Calu3 (cell line): Measurements from ENCODE around the gene CNTNAP4. TPM values are rescaled to one million over a fixed set of nuclear protein-coding genes. Genes with fewer than 3 reads are reported as not detected.

Experiments used
- BruUV-seq: library from RNA; stranded (reverse); fragments of 400-500 nt; replicated peaks from 2 replicates; lab custom pipeline; 2021; lab: Mats Ljungman, UMichigan
- CTCF ChIA-PET: fragments of 300-600 bp; sonication (Branson Sonifier 250); formaldehyde crosslinking; loops from one replicate; lab custom pipeline; 2022; ENCODE audit warnings: antibody characterized with exemption; lab: Charles Lee
- DNase-seq: peaks from one replicate; pipeline ENCODE4 v3.0.0; 2022
- H3K27ac Mint-ChIP-seq: one replicate; pipeline ENCODE4 v1.8.0; 2022; ENCODE audit warnings: mixed read lengths; ENCODE audit not compliant: unreplicated experiment
- H3K27me3 Mint-ChIP-seq: one replicate; pipeline ENCODE4 v1.8.0; 2022; ENCODE audit warnings: mixed read lengths; ENCODE audit not compliant: unreplicated experiment
- H3K36me3 Mint-ChIP-seq: one replicate; pipeline ENCODE4 v1.8.0; 2022; ENCODE audit warnings: mild to moderate bottlenecking, moderate library complexity, mixed read lengths; ENCODE audit not compliant: insufficient read depth, unreplicated experiment
- H3K4me1 Mint-ChIP-seq: one replicate; pipeline ENCODE4 v1.8.0; 2022; ENCODE audit warnings: mild to moderate bottlenecking, low read depth, mixed read lengths; ENCODE audit not compliant: unreplicated experiment
- H3K4me3 Mint-ChIP-seq: one replicate; pipeline ENCODE4 v1.8.0; 2022; ENCODE audit warnings: mild to moderate bottlenecking, low read depth, moderate library complexity, mixed read lengths; ENCODE audit not compliant: unreplicated experiment
- H3K9me3 Mint-ChIP-seq: one replicate; pipeline ENCODE4 v1.8.0; 2022; ENCODE audit warnings: low read depth, mixed read lengths; ENCODE audit not compliant: unreplicated experiment
- intact Hi-C: fragments of 100-400 bp; cut with micrococcal nuclease; formaldehyde crosslinking; loops from one replicate; pipeline ENCODE4 v1.10.0; 2022; ENCODE audit not compliant: unreplicated experiment
- total RNA-seq: library from RNA; stranded (reverse); gene quantifications from 2 replicates; pipeline ENCODE4 v1.2.3, GENCODE V29; 2022
- TF ChIP-seq, protein P1 (sequence below): fragments of 200-600 bp; IDR thresholded peaks from one replicate; pipeline ENCODE4 v1.8.0; 2022; ENCODE audit warnings: antibody characterized with exemption; ENCODE audit not compliant: unreplicated experiment

CNTNAP4 gene
- total RNA-seq, 1 experiment from 2014 or later: not detected

GRCh38 chr16:76579277-76579922 is 302.2 kb downstream of the CNTNAP4 start:
- DNase-seq: no peak
- intact Hi-C loops: no loop called here
- H3K36me3 Mint-ChIP-seq: no peaks in the 10 kb centered on the region
- H3K27ac Mint-ChIP-seq: no peak overlapping the region
- TF ChIP-seq, protein P1, sequence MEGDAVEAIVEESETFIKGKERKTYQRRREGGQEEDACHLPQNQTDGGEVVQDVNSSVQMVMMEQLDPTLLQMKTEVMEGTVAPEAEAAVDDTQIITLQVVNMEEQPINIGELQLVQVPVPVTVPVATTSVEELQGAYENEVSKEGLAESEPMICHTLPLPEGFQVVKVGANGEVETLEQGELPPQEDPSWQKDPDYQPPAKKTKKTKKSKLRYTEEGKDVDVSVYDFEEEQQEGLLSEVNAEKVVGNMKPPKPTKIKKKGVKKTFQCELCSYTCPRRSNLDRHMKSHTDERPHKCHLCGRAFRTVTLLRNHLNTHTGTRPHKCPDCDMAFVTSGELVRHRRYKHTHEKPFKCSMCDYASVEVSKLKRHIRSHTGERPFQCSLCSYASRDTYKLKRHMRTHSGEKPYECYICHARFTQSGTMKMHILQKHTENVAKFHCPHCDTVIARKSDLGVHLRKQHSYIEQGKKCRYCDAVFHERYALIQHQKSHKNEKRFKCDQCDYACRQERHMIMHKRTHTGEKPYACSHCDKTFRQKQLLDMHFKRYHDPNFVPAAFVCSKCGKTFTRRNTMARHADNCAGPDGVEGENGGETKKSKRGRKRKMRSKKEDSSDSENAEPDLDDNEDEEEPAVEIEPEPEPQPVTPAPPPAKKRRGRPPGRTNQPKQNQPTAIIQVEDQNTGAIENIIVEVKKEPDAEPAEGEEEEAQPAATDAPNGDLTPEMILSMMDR: no peak
- peaks cover 37% of the 10 kb centered on the region for H3K4me1 Mint-ChIP-seq
- H3K4me3 Mint-ChIP-seq: no peak overlapping the region
- no TSS peak for BruUV-seq
- peaks cover 2% of the 10 kb centered on the region for H3K9me3 Mint-ChIP-seq
- CTCF ChIA-PET: no interaction called here
- no peaks in the 10 kb centered on the region for H3K27me3 Mint-ChIP-seq

DNA sequence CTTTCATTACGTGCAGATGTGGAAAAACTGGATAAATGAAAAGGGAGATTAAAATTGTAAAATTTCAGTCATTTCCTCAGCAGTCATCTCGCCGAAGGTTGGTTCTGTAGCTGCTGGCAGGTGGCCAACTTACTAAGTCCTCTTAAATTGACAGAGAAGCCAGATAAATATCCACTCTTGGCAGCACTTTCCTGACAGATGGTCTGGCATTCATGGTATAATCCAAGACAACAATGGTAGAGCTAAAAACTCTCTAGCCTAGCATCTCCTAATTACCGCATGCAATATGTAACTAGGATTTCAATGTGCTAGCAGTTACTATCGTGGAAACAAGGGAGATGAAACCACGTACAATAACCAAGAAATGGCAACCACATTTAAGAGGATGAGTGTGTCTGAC is 306.3 kb downstream of the CNTNAP4 start:
- H3K9me3 Mint-ChIP-seq: peaks cover 2% of the 10 kb centered on the region
- no peak overlapping the region for H3K27ac Mint-ChIP-seq
- TF ChIP-seq, protein P1: no peak
- CTCF ChIA-PET: no interaction called here
- DNase-seq: no peak
- BruUV-seq: no TSS peak
- H3K27me3 Mint-ChIP-seq: no peaks in the 10 kb centered on the region
- H3K4me3 Mint-ChIP-seq: no peak overlapping the region
- peaks cover 8% of the 10 kb centered on the region for H3K4me1 Mint-ChIP-seq
- intact Hi-C loops: no loop called here
- no peaks in the 10 kb centered on the region for H3K36me3 Mint-ChIP-seq

- Mint-ChIP-seq H3K27me3 (no peaks in the 10 kb centered on the region), H3K27ac (no peak overlapping the region), H3K4me1 (peaks cover 8% of the 10 kb centered on the region), H3K36me3 (no peaks in the 10 kb centered on the region), H3K4me3 (no peak overlapping the region), H3K9me3 (peaks cover 2% of the 10 kb centered on the region)
- no TSS peak for BruUV-seq
- TF ChIP-seq, protein P1: no peak
- intact Hi-C loops: no loop called here
- no peak for DNase-seq
- CTCF ChIA-PET: no interaction called here
Observed at GRCh38 chr16:76583945-76584344, 306.7 kb downstream of the CNTNAP4 start.

DNA sequence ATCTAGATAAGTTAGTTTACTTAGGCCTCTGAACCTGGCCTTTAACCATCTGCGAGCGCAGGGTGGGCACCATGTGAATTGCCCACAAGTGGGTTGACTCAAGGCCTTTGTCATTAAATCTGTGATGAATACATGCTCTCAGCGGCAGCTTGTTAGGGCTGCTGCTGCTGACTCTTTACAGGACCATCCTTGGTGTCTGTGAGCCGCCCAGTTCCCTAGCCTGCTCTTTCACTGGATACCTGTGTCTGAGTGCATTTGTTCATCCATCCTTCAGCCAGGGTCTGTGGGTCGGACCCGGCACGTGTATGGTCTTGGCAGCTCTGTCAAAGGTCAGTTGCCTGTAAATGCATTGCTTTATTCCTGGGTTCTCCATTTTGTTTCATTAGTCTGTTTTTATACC is 321.3 kb downstream of the CNTNAP4 start:
- Mint-ChIP-seq H3K4me1 (no peaks in the 10 kb centered on the region), H3K4me3 (no peak overlapping the region), H3K27me3 (no peaks in the 10 kb centered on the region), H3K27ac (no peak overlapping the region), H3K9me3 (no peaks in the 10 kb centered on the region), H3K36me3 (no peaks in the 10 kb centered on the region)
- DNase-seq: no peak
- CTCF ChIA-PET: no interaction called here
- TF ChIP-seq, protein P1: no peak
- intact Hi-C loops: no loop called here
- no TSS peak for BruUV-seq
